T-helper 17 cell (primary cell): ENCODE data around the gene MRPS6. TPM values are rescaled to one million over a fixed set of nuclear protein-coding genes. Genes with fewer than 3 reads are reported as not detected.

Experiments used
- ATAC-seq: fragments of 150-1000 bp; cut with Tn5 transposase; 2 replicates; pipeline ENCODE4 v1.10.0; 2021; ENCODE audit warnings: mild to moderate bottlenecking, moderate library complexity
- DNase-seq, 3 donors: peaks; one replicate each; pipeline versions ENCODE4 v3.0.0 to v3.0.0-alpha.2; 2020 to 2021
- H3K9me3 ChIP-seq: one replicate; pipeline ENCODE4 v1.7.0; 2013; ENCODE audit warnings: low read length, mild to moderate bottlenecking; ENCODE audit not compliant: control insufficient read depth, poor library complexity, severe bottlenecking
- H3K27ac Mint-ChIP-seq: one replicate; pipeline ENCODE4 v1.8.0; 2022; ENCODE audit warnings: mild to moderate bottlenecking, moderate library complexity, mixed read lengths
- H3K27me3 Mint-ChIP-seq: one replicate; pipeline ENCODE4 v1.8.0; 2022; ENCODE audit warnings: mixed read lengths
- H3K36me3 Mint-ChIP-seq: one replicate; pipeline ENCODE4 v1.8.0; 2022; ENCODE audit warnings: low read depth, mixed read lengths
- H3K4me1 Mint-ChIP-seq: one replicate; pipeline ENCODE4 v1.8.0; 2022; ENCODE audit warnings: mild to moderate bottlenecking, mixed read lengths
- H3K4me3 Mint-ChIP-seq: one replicate; pipeline ENCODE4 v1.8.0; 2022; ENCODE audit warnings: mild to moderate bottlenecking, moderate library complexity, mixed read lengths
- total RNA-seq, 4 donors: library from RNA in 2 of 4; stranded (reverse) in 2 of 4; gene quantifications; one replicate each; pipeline ENCODE4 v1.2.3 and lab custom pipeline; 2022 to 2026

The MRPS6 gene
- total RNA-seq, 2 donors from 2014 or later = 21.0 to 26.5 TPM

DNA sequence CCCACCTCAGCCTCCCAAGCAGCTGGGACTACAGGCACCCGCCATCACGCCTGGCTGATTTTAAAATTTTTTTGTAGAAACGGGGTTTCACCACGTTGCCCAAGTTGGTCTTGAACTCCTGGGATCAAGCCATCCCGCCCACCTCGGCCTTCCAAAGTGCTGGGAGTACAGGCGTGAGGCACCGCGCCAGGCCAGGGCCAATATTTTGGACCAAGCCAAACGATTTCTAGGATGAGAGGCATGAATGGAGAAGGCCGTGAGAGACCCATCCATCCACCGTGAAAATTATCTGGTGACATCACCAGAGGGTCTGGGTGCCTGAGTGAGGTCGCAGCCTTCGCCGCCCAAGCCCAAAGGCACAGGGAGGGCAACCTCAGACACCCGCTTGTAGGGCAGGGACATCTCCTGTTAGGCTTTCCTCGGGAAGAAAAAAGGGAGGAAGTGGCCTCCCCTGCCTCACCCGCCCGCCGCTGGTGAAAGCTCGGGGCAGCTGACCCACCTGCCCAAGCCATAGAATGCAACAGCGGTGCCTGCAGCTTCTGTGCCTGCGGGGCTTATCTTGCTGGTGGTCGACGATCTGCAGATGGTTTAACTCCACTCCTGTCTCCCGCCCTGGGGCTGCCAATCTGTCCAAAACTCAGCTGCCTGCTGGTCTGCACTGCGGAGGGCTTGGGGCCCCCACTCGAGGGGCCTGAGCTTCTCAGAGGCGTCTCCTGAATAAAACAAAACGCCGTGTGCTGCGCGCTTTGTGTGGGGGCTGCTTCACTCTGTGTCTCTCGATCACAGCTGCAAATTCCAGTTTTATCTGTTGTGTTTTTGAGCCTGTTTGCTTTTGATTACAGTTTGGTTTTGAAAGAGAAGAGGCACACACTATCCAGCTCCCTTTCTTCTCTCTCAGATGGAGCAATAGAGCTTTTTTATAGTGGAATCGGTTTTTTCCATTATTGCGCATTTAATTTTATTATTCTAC lies 85.8 kb downstream of the MRPS6 start:
- ATAC-seq = no peak
- H3K4me1 Mint-ChIP-seq = no peaks in the 10 kb centered on the region
- no peak for DNase-seq
- H3K27ac Mint-ChIP-seq = no peak overlapping the region
- H3K4me3 Mint-ChIP-seq = no peak overlapping the region
- H3K27me3 Mint-ChIP-seq = no peaks in the 10 kb centered on the region
- no peaks in the 10 kb centered on the region for H3K9me3 ChIP-seq
- H3K36me3 Mint-ChIP-seq = no peaks in the 10 kb centered on the region

GRCh38 chr21:34166468-34166867 lies 93.1 kb downstream of the MRPS6 start:
- H3K4me1 Mint-ChIP-seq = no peaks in the 10 kb centered on the region
- H3K9me3 ChIP-seq = peaks cover 15% of the 10 kb centered on the region
- ATAC-seq (no peak), DNase-seq (no peak)
- H3K27me3 Mint-ChIP-seq = no peaks in the 10 kb centered on the region
- H3K27ac Mint-ChIP-seq = no peak overlapping the region
- no peak overlapping the region for H3K4me3 Mint-ChIP-seq
- H3K36me3 Mint-ChIP-seq = no peaks in the 10 kb centered on the region

DNA sequence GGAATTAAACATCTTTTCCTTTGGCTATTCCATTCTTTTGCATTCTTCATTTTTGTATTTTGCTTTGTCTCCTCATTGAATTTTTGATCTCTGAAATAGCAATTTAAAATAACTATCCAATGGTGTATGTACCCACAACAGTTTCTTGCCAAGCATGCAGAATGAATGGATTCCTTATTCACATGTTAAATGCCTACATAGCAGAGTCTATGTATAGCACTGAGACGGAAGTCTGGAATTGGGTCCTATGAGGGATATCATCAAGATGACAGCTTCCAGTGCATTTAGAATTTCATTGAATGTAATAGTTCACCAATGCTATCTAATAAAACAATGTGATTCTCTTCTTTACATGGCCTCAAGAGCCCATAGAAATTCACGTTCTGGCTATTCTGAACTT lies 97.5 kb downstream of the MRPS6 start:
- H3K9me3 ChIP-seq = peaks cover 13% of the 10 kb centered on the region
- DNase-seq (no peak), ATAC-seq (no peak)
- Mint-ChIP-seq H3K36me3 (no peaks in the 10 kb centered on the region), H3K27me3 (no peaks in the 10 kb centered on the region), H3K4me3 (no peak overlapping the region), H3K4me1 (no peaks in the 10 kb centered on the region), H3K27ac (no peak overlapping the region)

DNA sequence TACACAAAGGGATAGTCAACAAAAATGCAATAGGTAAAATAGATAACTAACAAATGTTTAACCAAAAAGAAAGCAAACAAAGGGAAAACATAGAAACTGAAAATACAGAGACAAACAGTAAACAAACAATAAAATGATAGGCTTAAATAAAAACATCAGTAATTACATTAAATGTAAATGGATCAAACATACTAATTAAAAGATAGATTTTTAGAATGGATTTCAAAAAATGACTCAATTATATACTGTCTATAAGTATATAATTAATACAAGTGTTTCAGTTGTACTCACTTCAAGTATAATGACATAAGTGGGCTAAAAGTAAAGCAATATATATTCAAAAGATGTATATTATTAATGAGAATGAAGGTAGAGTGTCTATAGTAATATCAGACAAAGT lies 101.1 kb downstream of the MRPS6 start:
- DNase-seq (no peak), ATAC-seq (no peak)
- no peak overlapping the region for H3K27ac Mint-ChIP-seq
- H3K4me1 Mint-ChIP-seq = no peaks in the 10 kb centered on the region
- H3K27me3 Mint-ChIP-seq = no peaks in the 10 kb centered on the region
- no peak overlapping the region for H3K4me3 Mint-ChIP-seq
- H3K36me3 Mint-ChIP-seq = no peaks in the 10 kb centered on the region
- H3K9me3 ChIP-seq = no peaks in the 10 kb centered on the region

- DNase-seq = no peak
- H3K27ac Mint-ChIP-seq = no peak overlapping the region
- H3K4me3 Mint-ChIP-seq = no peak overlapping the region
- H3K4me1 Mint-ChIP-seq = no peaks in the 10 kb centered on the region
- no peaks in the 10 kb centered on the region for H3K27me3 Mint-ChIP-seq
- no peaks in the 10 kb centered on the region for H3K36me3 Mint-ChIP-seq
- no peaks in the 10 kb centered on the region for H3K9me3 ChIP-seq
- ATAC-seq = no peak
Observed at GRCh38 chr21:34176448-34176847, 103.1 kb downstream of the MRPS6 start.

DNA sequence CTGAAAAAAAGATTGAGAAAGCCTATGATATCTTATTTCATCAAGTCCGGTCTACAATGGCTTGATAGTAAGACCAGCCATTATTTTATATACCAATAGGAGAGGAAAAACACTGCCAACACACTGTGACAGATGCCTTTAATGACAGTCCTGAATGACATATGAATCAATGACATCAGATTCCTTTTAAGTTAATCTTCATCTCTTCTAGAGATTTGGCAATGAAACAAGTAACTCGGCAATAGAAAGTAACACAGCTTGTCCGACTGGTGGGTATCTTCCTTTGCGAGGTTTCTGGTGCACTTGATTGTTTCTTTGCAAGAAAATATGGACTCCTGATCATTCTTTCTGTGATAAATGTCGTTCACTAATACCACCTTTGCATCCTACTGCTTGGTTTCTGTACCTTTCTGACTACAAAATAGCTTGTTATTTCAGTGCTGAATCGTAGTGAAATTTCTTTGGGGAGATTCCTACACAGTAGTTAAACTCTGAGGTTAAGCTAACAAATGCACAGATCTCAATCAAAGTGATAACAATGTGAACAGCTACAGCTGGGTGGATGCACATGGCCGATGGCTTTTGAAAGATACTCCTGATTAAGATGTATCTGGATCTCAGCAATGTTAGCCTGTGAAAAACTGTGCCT lies 104.7 kb downstream of the MRPS6 start:
- no peaks in the 10 kb centered on the region for H3K36me3 Mint-ChIP-seq

DNA sequence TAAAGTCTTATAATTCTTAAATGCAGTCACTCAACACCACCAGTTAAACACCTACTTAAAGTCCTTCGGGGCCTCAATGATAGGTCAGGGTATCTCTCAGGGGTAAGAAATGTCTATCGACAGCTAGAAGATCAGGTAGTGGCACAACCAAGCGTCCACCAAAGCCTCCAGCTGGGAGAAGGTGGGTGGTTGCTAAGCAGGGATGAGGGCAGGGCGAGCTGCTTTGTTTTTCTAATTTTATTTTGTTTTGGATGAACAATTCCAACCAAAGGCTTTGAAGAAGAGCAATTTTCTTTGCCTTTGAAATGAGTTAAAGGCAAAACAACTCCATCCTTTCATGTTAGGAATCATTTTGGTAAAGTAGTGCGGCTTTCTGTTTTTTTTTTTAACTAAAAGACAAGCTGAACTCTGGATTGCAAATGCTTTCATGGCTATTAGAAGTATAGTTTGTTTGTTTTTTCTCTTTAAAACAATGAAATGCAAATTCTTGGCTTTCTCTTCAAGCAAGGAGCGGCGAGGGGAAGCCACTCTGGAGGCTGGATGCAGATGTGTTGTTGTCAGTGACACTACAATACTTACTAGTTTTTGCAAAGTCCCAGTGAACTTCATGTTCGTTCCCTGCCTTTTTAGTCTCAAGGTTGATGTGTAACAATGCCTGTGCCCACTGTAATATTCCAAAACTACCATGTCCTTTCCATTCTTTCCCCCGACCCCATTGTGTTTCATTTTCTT lies 106.0 kb downstream of the MRPS6 start:
- H3K9me3 ChIP-seq = no peaks in the 10 kb centered on the region
- Mint-ChIP-seq H3K27me3 (no peaks in the 10 kb centered on the region), H3K27ac (no peak overlapping the region), H3K4me3 (no peak overlapping the region), H3K4me1 (no peaks in the 10 kb centered on the region), H3K36me3 (no peaks in the 10 kb centered on the region)
- no peak for DNase-seq
- no peak for ATAC-seq

More for the DNA sequence above, 104.7 kb downstream of the MRPS6 start:
- no peak for DNase-seq
- H3K4me1 Mint-ChIP-seq = no peaks in the 10 kb centered on the region
- H3K27me3 Mint-ChIP-seq = no peaks in the 10 kb centered on the region
- H3K27ac Mint-ChIP-seq = no peak overlapping the region
- ATAC-seq = no peak
- H3K4me3 Mint-ChIP-seq = no peak overlapping the region
- H3K9me3 ChIP-seq = no peaks in the 10 kb centered on the region

- no peaks in the 10 kb centered on the region for H3K36me3 Mint-ChIP-seq
Observed at GRCh38 chr21:34180407-34180806, 107.0 kb downstream of the MRPS6 start.

GRCh38 chr21:34180826-34181359 lies 107.5 kb downstream of the MRPS6 start:
- H3K9me3 ChIP-seq = no peaks in the 10 kb centered on the region
- Mint-ChIP-seq H3K4me1 (no peaks in the 10 kb centered on the region), H3K27me3 (no peaks in the 10 kb centered on the region), H3K36me3 (no peaks in the 10 kb centered on the region), H3K27ac (no peak overlapping the region), H3K4me3 (no peak overlapping the region)
- DNase-seq (no peak), ATAC-seq (no peak)

More at GRCh38 chr21:34180407-34180806, 107.0 kb downstream of the MRPS6 start:
- no peak for ATAC-seq
- Mint-ChIP-seq H3K4me1 (no peaks in the 10 kb centered on the region), H3K27me3 (no peaks in the 10 kb centered on the region), H3K4me3 (no peak overlapping the region), H3K27ac (no peak overlapping the region)
- no peak for DNase-seq
- H3K9me3 ChIP-seq = no peaks in the 10 kb centered on the region

- no peaks in the 10 kb centered on the region for H3K9me3 ChIP-seq
- Mint-ChIP-seq H3K27me3 (no peaks in the 10 kb centered on the region), H3K27ac (no peak overlapping the region), H3K36me3 (no peaks in the 10 kb centered on the region), H3K4me1 (no peaks in the 10 kb centered on the region), H3K4me3 (no peak overlapping the region)
- ATAC-seq (no peak), DNase-seq (no peak)
Observed at GRCh38 chr21:34181431-34182039, 108.2 kb downstream of the MRPS6 start.

DNA sequence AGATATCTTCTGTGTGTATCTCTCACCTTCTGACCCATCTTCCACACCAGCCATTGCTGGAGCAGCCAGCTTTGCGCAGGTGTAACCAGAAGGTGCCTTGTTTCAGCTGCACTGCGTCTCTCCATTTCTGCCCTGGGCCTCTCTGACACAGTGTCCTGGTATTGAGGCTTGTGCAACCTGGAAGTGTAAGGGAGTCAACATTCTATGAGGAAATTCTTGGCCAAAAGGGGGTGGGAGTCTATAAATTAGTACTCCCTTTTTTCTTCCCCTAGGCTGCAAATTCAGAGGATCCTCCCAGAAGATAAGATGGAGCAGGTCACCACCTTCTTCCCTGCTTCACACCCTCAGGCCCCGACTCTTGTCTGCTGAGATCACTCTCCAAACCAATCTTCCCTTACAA lies 109.1 kb downstream of the MRPS6 start:
- Mint-ChIP-seq H3K4me1 (no peaks in the 10 kb centered on the region), H3K36me3 (no peaks in the 10 kb centered on the region), H3K4me3 (no peak overlapping the region), H3K27ac (no peak overlapping the region), H3K27me3 (no peaks in the 10 kb centered on the region)
- no peaks in the 10 kb centered on the region for H3K9me3 ChIP-seq
- DNase-seq = no peak
- no peak for ATAC-seq

DNA sequence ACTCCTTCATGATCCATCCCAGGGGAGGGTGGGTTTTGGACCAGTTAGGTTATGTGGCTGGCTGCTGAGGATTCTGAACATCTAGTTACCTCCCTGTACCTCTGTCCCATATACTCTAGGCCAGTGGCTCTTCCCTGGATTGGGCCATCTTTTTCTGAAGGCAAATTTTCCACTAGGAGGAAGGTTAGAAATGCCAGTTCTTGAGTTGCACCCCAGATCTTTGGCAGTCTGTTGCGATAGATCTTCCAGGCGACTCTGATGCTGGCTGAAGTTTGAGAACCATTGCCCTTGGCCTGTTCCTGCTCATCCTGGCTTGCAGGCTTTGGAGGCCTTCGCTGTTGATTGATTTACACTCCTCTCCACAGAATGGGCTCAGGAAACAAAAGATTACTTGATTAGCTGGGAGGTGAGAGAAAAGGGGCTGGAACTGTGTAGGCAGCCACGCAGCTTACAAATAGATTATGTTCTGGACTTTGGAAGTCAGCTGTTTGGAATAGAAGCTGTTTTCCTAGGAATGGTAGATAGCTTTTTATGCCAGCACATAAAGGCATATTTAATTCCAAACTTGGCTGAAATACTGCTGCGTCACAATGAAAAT lies 110.1 kb downstream of the MRPS6 start:
- no peaks in the 10 kb centered on the region for H3K27me3 Mint-ChIP-seq
- H3K9me3 ChIP-seq = no peaks in the 10 kb centered on the region
- H3K36me3 Mint-ChIP-seq = no peaks in the 10 kb centered on the region
- ATAC-seq = no peak
- no peak overlapping the region for H3K4me3 Mint-ChIP-seq
- H3K4me1 Mint-ChIP-seq = no peaks in the 10 kb centered on the region
- no peak for DNase-seq
- H3K27ac Mint-ChIP-seq = no peak overlapping the region
